ENCODE results near the gene CARMIL1.

CARMIL1 gene

GRCh38 chr6:25278914-25279747 lies at the start of gene CARMIL1:
CARMIL1 (plus strand) TSS chr6:25279374; CDS start chr6:25279796, 422 bp downstream.
- DNase-seq (ENCODE audit: low spot score) = peak; percentile 49

- no peak for DNase-seq (ENCODE audit: low spot score)
Measured at GRCh38 chr6:25229671-25230321, 49.4 kb upstream of the CARMIL1 start.

- no peak for DNase-seq (ENCODE audit: low spot score)
Measured at GRCh38 chr6:25232479-25232878, 46.7 kb upstream of the CARMIL1 start.

- no peak for DNase-seq (ENCODE audit: low spot score)
Measured at GRCh38 chr6:25233226-25233625, 45.9 kb upstream of the CARMIL1 start.

GRCh38 chr6:25237579-25237978 lies 41.6 kb upstream of the CARMIL1 start:
- DNase-seq (ENCODE audit: low spot score) = no peak

- DNase-seq (ENCODE audit: low spot score) = no peak
Measured at GRCh38 chr6:25239059-25239458, 40.1 kb upstream of the CARMIL1 start.

- DNase-seq (ENCODE audit: low spot score) = no peak
Measured at GRCh38 chr6:25239498-25239897, 39.7 kb upstream of the CARMIL1 start.

- DNase-seq (ENCODE audit: low spot score) = no peak
Measured at GRCh38 chr6:25242567-25242966, 36.6 kb upstream of the CARMIL1 start.

- no peak for DNase-seq (ENCODE audit: low spot score)
Measured at GRCh38 chr6:25244865-25245264, 34.3 kb upstream of the CARMIL1 start.

GRCh38 chr6:25248123-25248522 lies 31.1 kb upstream of the CARMIL1 start:
- no peak for DNase-seq (ENCODE audit: low spot score)

- no peak for DNase-seq (ENCODE audit: low spot score)
Measured at GRCh38 chr6:25249133-25249532, 30.0 kb upstream of the CARMIL1 start.

GRCh38 chr6:25250878-25251277 lies 28.3 kb upstream of the CARMIL1 start:
- DNase-seq (ENCODE audit: low spot score) = no peak

GRCh38 chr6:25251426-25251825 lies 27.7 kb upstream of the CARMIL1 start:
- DNase-seq (ENCODE audit: low spot score) = no peak

GRCh38 chr6:25253351-25253750 lies 25.8 kb upstream of the CARMIL1 start:
- DNase-seq (ENCODE audit: low spot score) = no peak

GRCh38 chr6:25254671-25255070 lies 24.5 kb upstream of the CARMIL1 start:
- no peak for DNase-seq (ENCODE audit: low spot score)

GRCh38 chr6:25257686-25258348 lies 21.4 kb upstream of the CARMIL1 start:
- DNase-seq (ENCODE audit: low spot score) = no peak

GRCh38 chr6:25259756-25260155 lies 19.4 kb upstream of the CARMIL1 start:
- DNase-seq (ENCODE audit: low spot score) = no peak

- no peak for DNase-seq (ENCODE audit: low spot score)
Measured at GRCh38 chr6:25263657-25264056, 15.5 kb upstream of the CARMIL1 start.

- no peak for DNase-seq (ENCODE audit: low spot score)
Measured at GRCh38 chr6:25266456-25267100, 12.6 kb upstream of the CARMIL1 start.

- no peak for DNase-seq (ENCODE audit: low spot score)
Measured at GRCh38 chr6:25267662-25268061, 11.5 kb upstream of the CARMIL1 start.

- no peak for DNase-seq (ENCODE audit: low spot score)
Measured at GRCh38 chr6:25270559-25270958, 8.6 kb upstream of the CARMIL1 start.

GRCh38 chr6:25275436-25275835 lies 3.7 kb upstream of the CARMIL1 start:
- no peak for DNase-seq (ENCODE audit: low spot score)
